Fibroblast of lung (primary cell): ENCODE data around the gene CARS2.

ENCODE experiments used
- EZH2 ChIP-seq: IDR thresholded peaks from 2 replicates; pipeline ENCODE4 v1.5.1; 2012; ENCODE audit warnings: low read length, control low read depth, mild to moderate bottlenecking; ENCODE audit errors: missing control alignments
- TF ChIP-seq, protein P1 (sequence below), 2 donors: IDR thresholded peaks in 1 of 2; conservative IDR thresholded peaks in 1 of 2; 1 replicate in 1 of 2; 2 replicates in 1 of 2; pipeline ENCODE4 v1.5.1; 2011 to 2012; ENCODE audit warnings: low read length in 2 of 2, control low read depth in 1 of 2, inconsistent platforms in 1 of 2, low read depth in 1 of 2, mild to moderate bottlenecking in 1 of 2

DNA sequence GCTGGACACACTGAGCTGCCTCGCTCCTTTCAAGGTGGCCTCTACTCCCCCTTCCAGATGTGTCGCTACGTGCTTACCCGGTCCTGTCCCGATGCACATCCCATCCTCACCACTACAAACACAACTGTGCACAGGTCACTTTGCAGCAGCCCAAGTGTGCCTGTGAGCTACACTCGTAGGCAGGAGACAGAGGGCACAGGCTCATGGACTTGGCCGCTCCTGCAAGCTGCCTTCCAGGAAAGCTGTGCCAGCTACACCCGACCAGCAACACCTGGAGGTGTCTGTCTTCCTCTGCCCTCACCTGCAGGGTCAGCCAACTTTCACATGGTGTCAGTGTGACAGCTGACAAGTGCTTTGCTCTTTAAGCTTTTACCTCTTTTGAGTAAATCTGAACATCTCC is 15.4 kb downstream of the CARS2 start:
- no peak for TF ChIP-seq EZH2
- TF ChIP-seq, protein P1, sequence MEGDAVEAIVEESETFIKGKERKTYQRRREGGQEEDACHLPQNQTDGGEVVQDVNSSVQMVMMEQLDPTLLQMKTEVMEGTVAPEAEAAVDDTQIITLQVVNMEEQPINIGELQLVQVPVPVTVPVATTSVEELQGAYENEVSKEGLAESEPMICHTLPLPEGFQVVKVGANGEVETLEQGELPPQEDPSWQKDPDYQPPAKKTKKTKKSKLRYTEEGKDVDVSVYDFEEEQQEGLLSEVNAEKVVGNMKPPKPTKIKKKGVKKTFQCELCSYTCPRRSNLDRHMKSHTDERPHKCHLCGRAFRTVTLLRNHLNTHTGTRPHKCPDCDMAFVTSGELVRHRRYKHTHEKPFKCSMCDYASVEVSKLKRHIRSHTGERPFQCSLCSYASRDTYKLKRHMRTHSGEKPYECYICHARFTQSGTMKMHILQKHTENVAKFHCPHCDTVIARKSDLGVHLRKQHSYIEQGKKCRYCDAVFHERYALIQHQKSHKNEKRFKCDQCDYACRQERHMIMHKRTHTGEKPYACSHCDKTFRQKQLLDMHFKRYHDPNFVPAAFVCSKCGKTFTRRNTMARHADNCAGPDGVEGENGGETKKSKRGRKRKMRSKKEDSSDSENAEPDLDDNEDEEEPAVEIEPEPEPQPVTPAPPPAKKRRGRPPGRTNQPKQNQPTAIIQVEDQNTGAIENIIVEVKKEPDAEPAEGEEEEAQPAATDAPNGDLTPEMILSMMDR (conservative IDR thresholded peaks at IDR 0.05 in 1 of 2, IDR thresholded peaks at IDR 0.05 in 1 of 2; ENCODE audit: low read depth in 1 of 2, low read length in 2 of 2), result no peak
